HG03571 (cell line): ENCODE data around the gene MBD6.

Experiments used
- ATAC-seq: cut with Tn5 transposase; IDR thresholded peaks from one replicate; pipeline ENCODE4 v1.9.1; 2021; ENCODE audit not compliant: unreplicated experiment

The MBD6 gene

DNA sequence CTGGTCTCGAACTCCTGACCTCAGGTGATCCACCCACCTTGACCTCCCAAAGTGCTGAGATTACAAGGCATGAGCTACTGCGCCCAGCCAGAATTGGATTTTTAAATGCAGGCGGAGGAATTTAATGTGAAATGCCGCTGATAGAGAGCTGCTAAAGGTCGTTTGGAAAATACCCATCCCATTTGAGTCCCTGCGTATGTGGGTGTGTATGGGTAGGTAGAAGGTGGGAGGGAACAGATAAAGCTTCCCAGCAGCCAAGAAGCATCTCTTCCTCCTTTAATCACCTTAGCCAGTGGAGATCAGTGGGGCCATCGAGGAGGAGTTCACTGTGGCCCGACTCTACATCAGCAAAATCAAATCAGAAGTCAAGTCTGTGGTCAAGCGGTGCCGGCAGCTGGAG lies 52.2 kb downstream of the MBD6 start:
- no peak for ATAC-seq

DNA sequence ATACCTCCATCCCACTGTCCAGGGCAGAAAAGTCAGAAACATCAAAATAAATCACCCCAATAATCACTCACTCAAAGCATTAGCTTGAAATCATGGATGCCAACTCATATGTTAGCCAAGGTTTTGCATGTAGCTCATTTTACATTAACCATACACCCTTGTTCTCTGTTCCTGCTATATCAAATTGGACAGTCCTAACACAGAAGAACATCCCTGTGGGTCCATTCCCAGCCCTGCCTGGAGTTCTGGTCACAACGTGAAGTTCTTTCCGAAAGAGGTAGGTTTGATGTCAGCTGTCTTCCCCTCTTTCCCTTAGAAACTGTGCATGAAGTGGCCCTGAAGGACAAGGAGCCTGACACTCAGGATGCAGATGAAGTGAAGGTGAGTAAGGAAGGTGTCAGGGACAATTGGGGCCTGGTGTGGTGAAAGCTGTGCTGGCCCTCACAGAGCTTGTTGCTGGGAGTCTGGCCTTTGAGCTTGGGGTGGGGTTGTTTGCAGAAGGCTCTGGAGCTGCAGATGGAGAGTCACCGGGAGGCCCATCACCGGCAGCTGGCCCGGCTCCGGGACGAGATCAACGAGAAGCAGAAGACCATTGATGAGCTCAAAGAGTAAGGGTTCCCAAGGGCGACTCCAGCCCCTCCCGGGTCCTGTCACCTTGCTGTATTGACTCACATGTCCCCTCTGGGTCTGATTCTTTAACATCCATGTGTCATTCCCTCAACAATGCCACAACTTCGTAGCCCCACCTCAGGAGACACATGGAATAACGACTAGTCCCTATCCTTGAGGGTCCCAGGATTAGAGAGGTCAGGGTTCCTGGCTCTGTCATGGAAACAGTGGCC lies 53.4 kb downstream of the MBD6 start:
- no peak for ATAC-seq

DNA sequence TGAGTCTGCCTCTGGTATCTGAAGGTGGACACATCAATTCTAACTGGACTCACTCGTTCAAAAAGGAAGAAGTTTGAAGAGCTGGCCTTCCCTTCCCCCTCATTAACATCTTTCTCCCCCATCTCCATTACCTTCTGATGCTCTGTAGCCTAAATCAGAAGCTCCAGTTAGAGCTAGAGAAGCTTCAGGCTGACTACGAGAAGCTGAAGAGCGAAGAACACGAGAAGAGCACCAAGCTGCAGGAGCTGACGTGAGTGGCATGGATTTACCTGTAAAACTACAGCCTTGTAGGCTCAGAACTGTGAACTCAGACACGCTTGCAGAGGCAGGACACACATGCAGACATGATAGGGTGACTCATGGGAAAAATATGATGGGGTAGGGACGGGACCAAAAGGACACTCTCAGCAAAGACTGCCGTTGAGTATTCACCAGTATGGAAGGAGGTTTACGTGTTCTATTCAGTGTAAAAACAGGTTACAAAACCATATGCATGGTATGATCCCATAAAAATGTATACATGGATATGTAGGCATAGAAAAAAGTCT lies 54.1 kb downstream of the MBD6 start:
- ATAC-seq = no peak

DNA sequence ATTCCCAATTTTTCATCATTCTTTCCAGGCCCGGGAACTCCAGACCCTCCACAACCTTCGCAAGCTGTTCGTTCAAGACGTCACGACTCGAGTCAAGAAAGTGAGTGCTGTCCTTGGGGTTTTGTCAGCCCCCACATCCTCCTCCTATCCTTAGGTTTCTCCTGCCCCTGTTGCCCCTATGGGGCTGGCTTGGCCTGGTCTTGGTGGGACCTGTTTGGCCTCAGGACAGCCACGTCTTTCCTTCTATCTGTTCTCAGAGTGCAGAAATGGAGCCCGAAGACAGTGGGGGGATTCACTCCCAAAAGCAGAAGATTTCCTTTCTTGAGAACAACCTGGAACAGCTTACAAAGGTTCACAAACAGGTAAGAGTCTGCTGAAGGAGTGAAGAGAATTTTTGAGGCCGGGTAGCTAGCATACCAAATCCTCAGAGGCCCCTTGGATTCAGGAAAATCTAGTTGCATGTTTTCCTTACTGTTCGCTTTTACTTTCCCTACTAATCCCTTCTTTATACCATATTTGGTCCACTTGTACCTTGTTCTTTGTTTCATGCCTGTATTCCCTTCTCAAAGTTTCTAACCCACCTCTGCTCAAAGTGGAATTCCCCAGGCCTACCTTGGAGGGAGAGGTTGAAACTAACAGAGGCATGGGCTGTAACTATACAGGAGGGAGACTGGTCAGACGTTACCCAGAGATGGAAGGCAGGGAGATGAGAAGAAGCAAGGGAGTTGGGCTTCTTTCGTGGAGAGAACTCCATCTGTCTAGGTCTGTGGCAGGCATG lies 55.5 kb downstream of the MBD6 start:
- no peak for ATAC-seq

DNA sequence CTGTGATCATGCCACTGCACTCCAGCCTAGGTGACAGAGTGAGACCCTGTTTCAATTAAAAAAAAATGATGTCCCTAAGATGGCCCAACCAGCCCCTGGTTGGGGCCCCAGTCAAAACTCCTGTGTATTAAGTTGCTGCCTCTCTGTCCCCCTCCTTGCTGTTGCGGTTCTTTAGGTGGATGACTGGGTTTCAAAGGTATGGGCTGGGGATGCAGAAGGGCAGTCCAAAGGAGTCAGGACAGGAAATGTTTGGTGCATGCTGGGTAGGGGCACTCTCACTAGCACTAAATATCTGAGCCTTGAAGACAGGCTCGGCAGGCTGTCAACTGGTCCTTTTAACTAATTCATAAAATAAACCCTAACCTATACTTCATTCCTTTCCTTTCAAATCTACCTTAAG lies 56.4 kb downstream of the MBD6 start:
- no peak for ATAC-seq
